HEK293T (cell line): Measurements from ENCODE around the gene PDE8A.

Experiments used
- CTCF ChIA-PET: fragments of 350-600 bp; formaldehyde crosslinking; extraction: SDS; loops from one replicate; lab custom pipeline; 2021; ENCODE audit warnings: antibody characterized with exemption, inconsistent platforms; lab: Yijun Ruan, JAX
- POLR2A ChIA-PET: fragments of 350-600 bp; formaldehyde crosslinking; extraction: SDS; loops from one replicate; lab custom pipeline; 2020; ENCODE audit warnings: antibody characterized with exemption, inconsistent platforms; lab: Yijun Ruan, JAX
- DNase-seq: peaks from one replicate; pipeline ENCODE4 v3.0.0; 2012; ENCODE audit warnings: mixed read lengths; ENCODE audit errors: extremely low spot score
- ARNT ChIP-seq: fragments of 450-650 bp; IDR thresholded peaks from 2 replicates; pipeline ENCODE4 v1.6.1; 2017; ENCODE audit warnings: mild to moderate bottlenecking
- BHLHE40 ChIP-seq: fragments of 450-650 bp; IDR thresholded peaks from 2 replicates; pipeline ENCODE4 v1.6.1; 2016; ENCODE audit warnings: mild to moderate bottlenecking, moderate library complexity, borderline replicate concordance
- CTBP1 ChIP-seq: fragments of 450-650 bp; IDR thresholded peaks from 2 replicates; pipeline ENCODE4 v1.6.1; 2016; ENCODE audit warnings: borderline replicate concordance
- ELF4 ChIP-seq: fragments of 450-650 bp; IDR thresholded peaks from 2 replicates; pipeline ENCODE4 v1.6.1; 2017; ENCODE audit warnings: antibody characterized with exemption
- FOXA1 ChIP-seq: fragments of 450-650 bp; IDR thresholded peaks from 2 replicates; pipeline ENCODE4 v1.6.1; 2016; ENCODE audit warnings: mild to moderate bottlenecking
- FOXK2 ChIP-seq: fragments of 450-650 bp; IDR thresholded peaks from 2 replicates; pipeline ENCODE4 v1.6.1; 2016; ENCODE audit warnings: mild to moderate bottlenecking
- FOXM1 ChIP-seq: fragments of 450-650 bp; IDR thresholded peaks from 2 replicates; pipeline ENCODE4 v1.6.1; 2017; ENCODE audit warnings: mild to moderate bottlenecking, borderline replicate concordance
- HDGF ChIP-seq: fragments of 450-650 bp; IDR thresholded peaks from 2 replicates; pipeline ENCODE4 v1.6.1; 2017; ENCODE audit warnings: antibody characterized with exemption, borderline replicate concordance
- L3MBTL2 ChIP-seq: fragments of 450-650 bp; conservative IDR thresholded peaks from 2 replicates; pipeline ENCODE4 v1.6.1; 2016; ENCODE audit warnings: mild to moderate bottlenecking
- LEF1 ChIP-seq: fragments of 450-650 bp; IDR thresholded peaks from 2 replicates; pipeline ENCODE4 v1.6.1; 2017; ENCODE audit warnings: mild to moderate bottlenecking, borderline replicate concordance
- NFRKB ChIP-seq: fragments of 450-650 bp; IDR thresholded peaks from 2 replicates; pipeline ENCODE4 v1.6.1; 2016; ENCODE audit warnings: mild to moderate bottlenecking, moderate library complexity
- SP1 ChIP-seq: fragments of 450-650 bp; IDR thresholded peaks from 2 replicates; pipeline ENCODE4 v1.6.1; 2017
- SUZ12 ChIP-seq: fragments of 450-650 bp; IDR thresholded peaks from 2 replicates; pipeline ENCODE4 v1.6.1; 2016; ENCODE audit warnings: mild to moderate bottlenecking
- TARDBP ChIP-seq: fragments of 450-650 bp; IDR thresholded peaks from 2 replicates; pipeline ENCODE4 v1.6.1; 2016
- ZNF384 ChIP-seq: fragments of 450-650 bp; IDR thresholded peaks from 2 replicates; pipeline ENCODE4 v1.6.1; 2016
- TF ChIP-seq, protein P1 (sequence below): fragments of 450-650 bp; IDR thresholded peaks from 2 replicates; pipeline ENCODE4 v1.6.1; 2016

PDE8A gene

DNA sequence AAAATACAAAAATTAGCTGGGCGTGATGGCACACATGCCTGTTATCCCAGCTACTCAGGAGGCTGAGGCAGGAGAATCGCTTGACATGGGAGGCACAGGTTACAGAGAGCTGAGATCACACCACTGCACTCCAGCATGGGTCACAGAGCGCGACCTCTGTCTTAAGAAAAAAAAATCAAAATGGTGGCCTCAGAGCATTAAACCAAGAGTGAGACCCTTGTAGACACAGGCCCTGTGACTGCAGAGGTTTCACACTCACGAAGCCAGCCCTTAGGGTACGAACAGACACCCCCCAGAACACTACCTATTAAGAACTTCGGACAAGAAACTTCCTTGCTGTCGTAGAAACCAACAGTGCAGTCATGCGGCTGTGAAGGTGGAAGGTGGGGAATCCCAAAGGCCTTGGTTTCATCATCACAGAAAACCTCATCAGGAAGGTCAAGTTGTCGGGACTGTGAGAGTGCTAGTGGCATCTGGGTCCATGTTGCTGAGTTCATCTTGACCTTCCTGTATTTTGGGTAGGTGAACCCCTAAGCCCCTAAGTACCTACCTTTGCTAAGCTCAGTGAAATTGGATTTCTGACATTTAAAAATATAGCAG, 4.8 kb upstream of the PDE8A start:
- ChIA-PET POLR2A (no interaction called here), CTCF (no interaction called here)
- no peak for DNase-seq
- no peak for TF ChIP-seq FOXM1
- TF ChIP-seq FOXK2, result no peak
- TF ChIP-seq SUZ12, result no peak
- TF ChIP-seq CTBP1, result no peak
- TF ChIP-seq, protein P1, sequence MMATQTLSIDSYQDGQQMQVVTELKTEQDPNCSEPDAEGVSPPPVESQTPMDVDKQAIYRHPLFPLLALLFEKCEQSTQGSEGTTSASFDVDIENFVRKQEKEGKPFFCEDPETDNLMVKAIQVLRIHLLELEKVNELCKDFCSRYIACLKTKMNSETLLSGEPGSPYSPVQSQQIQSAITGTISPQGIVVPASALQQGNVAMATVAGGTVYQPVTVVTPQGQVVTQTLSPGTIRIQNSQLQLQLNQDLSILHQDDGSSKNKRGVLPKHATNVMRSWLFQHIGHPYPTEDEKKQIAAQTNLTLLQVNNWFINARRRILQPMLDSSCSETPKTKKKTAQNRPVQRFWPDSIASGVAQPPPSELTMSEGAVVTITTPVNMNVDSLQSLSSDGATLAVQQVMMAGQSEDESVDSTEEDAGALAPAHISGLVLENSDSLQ, result no peak
- TF ChIP-seq ELF4, result no peak
- TF ChIP-seq LEF1, result no peak
- no peak for TF ChIP-seq TARDBP
- TF ChIP-seq ZNF384, result no peak
- TF ChIP-seq ARNT, result no peak
- no peak for TF ChIP-seq BHLHE40
- no peak for TF ChIP-seq SP1
- no peak for TF ChIP-seq HDGF
- TF ChIP-seq NFRKB, result no peak
- TF ChIP-seq L3MBTL2, result no peak

DNA sequence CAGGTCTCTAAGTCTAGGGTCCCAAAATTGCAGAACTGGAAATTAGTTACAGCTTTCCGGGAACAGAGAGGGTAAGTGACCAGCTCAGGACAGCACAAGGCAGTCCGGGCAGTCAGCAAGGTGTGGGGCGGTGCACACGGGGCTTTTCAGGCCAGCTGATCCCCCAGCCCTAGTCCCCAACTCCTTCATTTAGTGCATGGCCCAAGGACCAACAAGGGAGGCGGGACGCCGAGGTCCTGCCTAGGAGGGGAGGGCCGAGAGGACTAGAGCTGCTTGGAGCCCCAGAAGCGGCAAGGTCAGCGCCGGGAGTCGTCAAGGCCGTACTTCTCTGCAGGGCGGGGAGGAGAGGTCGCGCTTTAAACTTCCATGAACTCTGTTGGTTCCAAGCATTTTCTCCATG, 2.0 kb upstream of the PDE8A start:
- ChIA-PET POLR2A (interaction anchor here (2.7 kb wide), 1 partner anchor 9 kb away, joined by 7 read pairs; no protein-coding TSS in a partner anchor), CTCF (interaction anchor here (0.6 to 1.1 kb wide), 2 partner anchors 52 to 351 kb away, joined by 3 read pairs; no protein-coding TSS in a partner anchor)
- TF ChIP-seq FOXA1 (no peak), SP1 (no peak), BHLHE40 (no peak), ARNT (no peak), HDGF (no peak), L3MBTL2 (no peak), CTBP1 (no peak), TARDBP (no peak), SUZ12 (no peak)
- no peak for DNase-seq

DNA sequence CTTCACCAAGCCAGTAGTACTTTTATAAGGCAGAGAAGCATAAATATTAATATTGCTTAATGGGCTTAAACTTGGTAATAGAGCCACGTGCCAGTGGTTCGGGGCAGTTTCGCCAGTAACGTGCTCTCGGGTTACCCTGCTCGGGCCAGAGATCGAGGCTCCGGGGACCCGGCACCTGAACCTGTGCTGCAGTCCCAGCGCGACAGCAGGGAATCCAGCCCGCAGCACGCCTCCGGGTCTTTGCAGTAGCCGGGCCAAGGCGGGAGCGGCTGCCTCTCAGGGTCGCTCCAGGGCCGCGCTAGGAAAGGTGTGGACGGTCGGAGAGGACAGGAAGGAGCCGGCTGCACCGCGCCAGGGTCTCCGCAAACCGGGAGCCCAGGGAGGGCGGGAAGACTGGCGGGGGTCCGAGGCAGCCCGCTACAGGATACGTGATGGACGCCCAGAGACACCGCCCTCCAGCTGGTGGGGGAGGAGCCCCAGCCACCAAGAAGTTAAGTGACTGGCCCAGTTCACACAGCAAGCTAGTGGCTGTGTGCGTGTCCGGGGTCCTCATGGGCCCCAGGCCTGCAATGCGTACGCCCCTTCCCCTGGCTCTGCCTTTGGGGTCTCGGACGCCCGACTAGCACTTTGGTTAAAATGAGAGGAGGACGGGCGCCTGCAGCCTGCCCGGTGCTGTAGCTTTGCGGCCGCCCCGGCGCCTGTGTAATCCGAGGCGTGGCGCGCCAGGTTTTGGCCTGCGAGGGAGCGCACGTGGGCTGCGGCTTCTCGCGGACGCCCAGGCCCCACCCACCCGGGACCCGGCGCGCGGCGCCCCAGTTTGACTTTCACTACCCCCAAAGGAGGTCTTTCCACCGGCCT, 1.2 kb upstream of the PDE8A start:
- peak; percentile 86 for DNase-seq
- CTCF ChIA-PET, result interaction anchor here (0.7 to 1.2 kb wide), 6 partner anchors 9 to 198 kb away, joined by 3 read pairs; no protein-coding TSS in a partner anchor
- TF ChIP-seq, protein P1, result peak; percentile 90
- TF ChIP-seq FOXA1 (no peak), SP1 (no peak), ARNT (no peak), L3MBTL2 (peak; percentile 78), NFRKB (no peak), FOXK2 (no peak), LEF1 (0 out of 2 replicates have a peak, but pooled peaks have one; percentile 7), BHLHE40 (no peak), CTBP1 (peak; percentile 51; the same call in 1 of the 2 replicates), TARDBP (no peak), FOXM1 (peak; percentile 87), HDGF (no peak), ELF4 (no peak), ZNF384 (no peak)
- POLR2A ChIA-PET, result interaction anchor here (0.7 to 2.7 kb wide), 10 partner anchors 9 to 925 kb away, joined by 3 to 7 read pairs (median 5); no protein-coding TSS in a partner anchor

DNA sequence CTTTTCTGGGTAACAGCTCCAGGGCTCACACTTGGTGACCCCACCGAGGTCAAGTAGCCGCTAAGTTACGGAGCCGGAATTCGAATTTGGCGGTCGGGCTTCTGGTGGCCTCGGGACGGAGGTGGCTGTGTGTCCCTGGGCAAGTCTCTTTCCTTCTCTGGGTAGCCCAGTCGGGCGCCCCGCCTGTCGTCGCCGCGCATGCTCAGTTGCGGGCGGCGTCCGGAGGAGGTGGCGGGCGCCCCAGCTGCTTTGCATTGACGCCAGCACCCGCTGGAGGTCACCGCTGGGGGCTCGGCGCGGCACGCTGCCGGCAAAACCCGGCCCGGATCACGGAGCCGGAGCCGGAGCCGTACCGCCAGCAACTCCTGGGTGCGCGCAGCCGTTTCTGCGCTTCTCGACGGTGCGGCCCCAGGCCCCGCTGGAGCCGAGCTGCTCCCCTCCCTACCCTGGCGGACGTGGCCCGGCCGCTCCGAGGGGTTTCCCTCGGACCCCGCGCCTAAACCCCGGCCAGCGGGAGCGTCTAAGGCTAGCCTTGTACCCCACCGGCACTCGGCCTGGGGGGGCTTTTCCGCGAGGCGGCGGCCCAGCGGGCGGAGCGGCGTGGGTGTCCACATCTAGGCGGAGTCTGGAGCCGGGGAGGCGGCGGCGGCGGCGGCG, 474 bp upstream of the PDE8A start:
- POLR2A ChIA-PET, result interaction anchor here (0.7 to 2.7 kb wide), 9 partner anchors 8 to 926 kb away, joined by 3 to 7 read pairs (median 5); no protein-coding TSS in a partner anchor
- no peak for TF ChIP-seq FOXA1
- peak; percentile 95 for TF ChIP-seq CTBP1
- TF ChIP-seq ARNT, result peak; percentile 62; the same call in 1 of the 2 replicates
- no peak for TF ChIP-seq HDGF
- TF ChIP-seq LEF1, result 0 out of 2 replicates have a peak, but pooled peaks have one; percentile 15
- peak; percentile 92 for TF ChIP-seq FOXM1
- DNase-seq, result peak; percentile 99
- CTCF ChIA-PET, result interaction anchor here (0.7 to 1.2 kb wide), 5 partner anchors 8 to 198 kb away, joined by 3 read pairs; no protein-coding TSS in a partner anchor

DNA sequence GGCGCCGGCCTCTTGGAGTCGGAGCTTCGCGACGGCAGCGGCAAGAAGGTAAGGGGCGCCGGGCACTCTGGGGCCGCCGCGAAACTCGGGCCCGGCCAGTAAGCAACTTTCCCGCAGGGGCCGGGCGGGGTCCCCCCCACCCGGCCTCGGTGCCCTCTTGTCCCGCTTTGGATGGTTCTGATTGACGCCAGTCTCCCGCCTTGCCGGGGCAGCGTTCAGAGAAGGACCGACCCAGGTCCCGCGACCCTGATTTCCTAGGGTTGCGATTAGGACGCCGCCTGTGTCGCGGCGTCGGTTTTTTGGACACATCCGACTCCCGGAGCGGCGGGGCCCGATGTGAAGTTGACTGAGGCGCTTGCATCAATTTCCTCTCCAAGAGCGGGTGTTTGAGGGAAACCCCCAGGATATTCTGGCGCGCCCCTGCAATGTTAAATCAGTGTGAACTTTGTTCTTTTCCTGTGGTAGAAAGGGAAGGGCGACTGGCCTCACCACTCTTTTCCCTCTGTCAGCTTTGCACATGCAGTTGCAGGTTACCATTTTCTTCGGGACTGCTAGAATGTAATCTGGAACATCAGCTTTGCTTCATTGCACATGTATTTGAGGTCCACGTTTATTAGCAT, 755 bp downstream of the PDE8A start:
- ChIA-PET CTCF (interaction anchor here (0.6 kb wide), 2 partner anchors 10 to 145 kb away, joined by 3 read pairs; no protein-coding TSS in a partner anchor), POLR2A (no interaction called here)
- TF ChIP-seq SUZ12 (no peak), TARDBP (no peak), L3MBTL2 (peak; percentile 56; the same call in 1 of the 2 replicates), LEF1 (no peak), BHLHE40 (no peak), SP1 (no peak)
- DNase-seq, result no peak
